Adrenal gland (tissue), 12 donors: ENCODE data around the gene DDX46. TPM values are rescaled to one million over a fixed set of nuclear protein-coding genes. Genes with fewer than 3 reads are reported as not detected.
A peak's percentile ranks its signal among the peaks of the same experiment; 100 is the strongest.
"Not testable (repeated sequence)": the region's sequence is repeated elsewhere in the genome, so short reads cannot be mapped to it uniquely, and the experiment has no call there.

Source experiments
- DNase-seq, 7 donors: peaks; one replicate each; pipeline ENCODE4 v3.0.0-alpha.2; 2019 to 2020
- H3K27ac ChIP-seq, 5 donors: fragments of 200-600 bp; sonication (generic) in 4 of 5; 1 replicate in 3 of 5; 2 replicates in 2 of 5; pipeline versions ENCODE4 v1.5.1 to v1.8.0; 2016 to 2020; ENCODE audit warnings: mild to moderate bottlenecking in 1 of 5
- H3K27me3 ChIP-seq: fragments of 200-600 bp; 2 replicates; pipeline ENCODE4 v1.8.0; 2021
- H3K36me3 ChIP-seq, 2 donors: fragments of 200-600 bp; replicated peaks in 1 of 2; 1 replicate in 1 of 2; 2 replicates in 1 of 2; pipeline versions ENCODE4 v1.5.1 to v1.8.0; 2018 to 2022
- H3K4me1 ChIP-seq, 2 donors: fragments of 200-600 bp; replicated peaks in 1 of 2; 1 replicate in 1 of 2; 2 replicates in 1 of 2; pipeline versions ENCODE4 v1.5.1 to v1.8.0; 2018 to 2021
- H3K4me3 ChIP-seq, 4 donors: fragments of 200-600 bp; sonication (generic) in 3 of 4; one replicate each; pipeline ENCODE4 v1.5.1; 2016 to 2018
- H3K9me3 ChIP-seq, 3 donors: fragments of 200-600 bp; sonication (generic) in 1 of 3; replicated peaks in 1 of 3; 1 replicate in 2 of 3; 2 replicates in 1 of 3; pipeline versions ENCODE4 v1.5.1 to v1.8.0; 2016 to 2021
- CTCF ChIP-seq, 6 experiments: fragments of 450-650 bp in 4 of 6; fragments of 200-600 bp in 2 of 6; sonication (generic) in 1 of 6; IDR thresholded peaks; 1 replicate in 5 of 6; 2 replicates in 1 of 6; pipeline versions ENCODE4 v1.5.1 to v1.8.0; 2016 to 2021; ENCODE audit warnings: antibody characterized with exemption in 6 of 6, mild to moderate bottlenecking in 2 of 6, moderate library complexity in 1 of 6
- POLR2A ChIP-seq, 2 donors: fragments of 450-650 bp; IDR thresholded peaks; one replicate each; pipeline ENCODE4 v1.6.1; 2017; ENCODE audit warnings: antibody characterized with exemption in 2 of 2, mild to moderate bottlenecking in 2 of 2, moderate library complexity in 1 of 2
- WGBS, 4 donors: extraction: QIAGEN DNeasy Blood & Tissue Kit in 2 of 4; methylation state at CpG; one replicate each; pipeline versions ENCODE4 v1.1.5 to v1.1.7; 2013 to 2017; 5-methylcytosine and 5-hydroxymethylcytosine counted together
- intact Hi-C, 2 donors: fragments of 100-400 bp; cut with DNase I; formaldehyde crosslinking; loops; one replicate each; pipeline versions ENCODE4 v1.14.1 to v1.15.0; 2022 to 2023
- polyA plus RNA-seq, 3 donors: library from polyadenylated mRNA; stranded (reverse); fragments of 200-250 nt in 2 of 3; fragments of 350-450 nt in 1 of 3; fragmentation: Illumina TruSeq in 1 of 3; extraction: RNeasy Lipid Tissue Mini Kit (QIAGEN cat#74804) in 1 of 3; gene quantifications; one replicate each; pipeline ENCODE4 v1.2.3, GENCODE V29; 2013 to 2014
- total RNA-seq, 9 donors: library from RNA; depleted of rRNA in 4 of 9; stranded (reverse); fragments of >200 nt in 4 of 9; fragments of 120-200 nt in 1 of 9; fragmentation: NEBNext Ultra II Directional in 1 of 9; extraction: Animal tissue kit (Norgen Biotek cat#: 25700) in 1 of 9; gene quantifications; one replicate each; pipeline versions ENCODE4 v1.1.0 to v1.2.4, GENCODE V29; 2013 to 2023
- donor health status: healthy with polysubstance abuse.
- donor health status: Bipolar disorder and iron deficiency.
- donor health status: DM: yes; HTN: yes; CAD: no.
- donor health status: DM: no; HTN: no; CAD: no.
- donor health status: DM: no; HTN: no; CAD: no.
- donor health status: DM: yes; HTN: yes; CAD: no.

The DDX46 gene
- total and polyA plus RNA-seq, 12 donors = 13.3 to 48.0 (median 35.1) TPM

DNA sequence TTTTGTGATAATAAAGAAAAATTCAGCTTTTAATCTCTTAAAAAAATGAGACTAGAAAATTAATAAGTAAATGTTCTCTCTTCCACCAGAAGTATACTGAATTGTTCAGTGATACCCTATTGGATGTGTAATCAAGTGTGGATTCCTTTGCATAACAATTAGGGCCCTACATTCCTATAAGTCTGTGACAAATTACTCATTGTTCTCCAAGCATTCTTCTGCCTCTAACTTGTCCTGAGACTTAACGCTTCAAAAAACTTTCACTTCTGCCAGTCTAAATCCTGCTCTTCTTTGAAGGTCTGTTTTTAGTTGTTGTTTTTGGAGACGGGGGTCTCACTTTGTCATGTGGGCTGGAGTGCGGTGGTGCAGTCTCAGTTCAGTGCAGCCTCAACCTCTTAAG is 9.2 kb upstream of the DDX46 start:
- H3K4me3 ChIP-seq = no peak overlapping the region
- peaks cover 0 to 18% of the 10 kb centered on the region in 2 donors for H3K36me3 ChIP-seq

GRCh38 chr5:134758176-134758503 is 439 bp upstream of the DDX46 start:
- Histone ChIP-seq H3K9me3 (no peaks in the 10 kb centered on the region), H3K27ac (peak overlapping the region in 3 of 5 donors; percentile 61 to 89 (median 62)), H3K36me3 (no peaks in the 10 kb centered on the region), H3K27me3 (no peaks in the 10 kb centered on the region), H3K4me1 (peaks cover 0 to 20% of the 10 kb centered on the region in 2 donors), H3K4me3 (peak overlapping the region in 2 of 4 donors; percentile 69 to 80)
- intact Hi-C loops = no loop called here
- WGBS, 4 donors = 18 to 26% (median 21%) methylated on average over 9 of the region's 9 CpGs
- no peak for TF ChIP-seq POLR2A (IDR thresholded peaks at IDR 0.05)
- no peak for TF ChIP-seq CTCF (IDR thresholded peaks at IDR 0.05)
- DNase-seq = no peak

More for the DNA sequence above, 9.2 kb upstream of the DDX46 start:
- H3K9me3 ChIP-seq = no peaks in the 10 kb centered on the region
- 86 to 95% (median 90%) methylated on average over 3 of the region's 3 CpGs for WGBS, 4 donors
- TF ChIP-seq CTCF (IDR thresholded peaks at IDR 0.05) = no peak
- TF ChIP-seq POLR2A (IDR thresholded peaks at IDR 0.05) = no peak
- H3K27ac ChIP-seq = no peak overlapping the region
- no peaks in the 10 kb centered on the region for H3K4me1 ChIP-seq
- H3K27me3 ChIP-seq = no peaks in the 10 kb centered on the region
- DNase-seq = no peak
- intact Hi-C loops = loop anchor here in 1 of 2 donors (10.0 kb wide), 1 partner anchor 155 kb away; the partner anchor contains the start of gene PCBD2

DNA sequence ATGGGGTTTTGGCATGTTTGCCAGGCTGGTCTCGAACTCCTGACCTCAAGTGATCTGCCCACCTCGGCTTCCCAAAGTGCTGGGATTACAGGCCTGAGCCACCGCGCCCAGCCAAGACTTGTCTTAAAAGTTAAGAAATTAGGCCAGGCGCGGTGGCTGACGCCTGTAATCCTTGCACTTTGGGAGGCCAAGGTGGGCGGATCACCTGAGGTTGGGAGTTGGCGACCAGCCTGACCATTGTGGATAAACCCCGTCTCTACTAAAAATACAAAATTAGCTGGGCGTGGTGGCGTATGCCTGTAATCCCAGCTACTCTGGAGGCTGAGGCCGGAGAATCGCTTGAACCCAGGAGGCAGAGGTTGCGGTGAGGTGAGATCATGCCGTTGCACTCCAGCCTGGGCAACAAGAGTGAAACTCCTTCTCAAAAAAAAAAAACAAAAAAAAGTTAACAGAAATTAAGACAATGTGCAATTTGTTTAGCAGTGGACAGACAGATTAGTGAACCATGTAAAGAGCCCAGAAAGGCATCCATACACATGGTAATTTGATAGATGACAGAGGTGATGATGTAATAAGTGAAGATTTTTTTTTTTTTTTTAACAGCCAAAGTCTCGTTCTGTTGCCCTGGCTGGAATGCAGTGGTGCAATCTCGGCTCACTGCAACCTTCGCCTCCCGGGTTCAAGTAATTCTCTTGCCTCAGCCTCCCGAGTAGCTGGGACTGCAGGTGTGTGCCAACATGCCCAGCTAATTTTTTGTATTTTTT is 9.1 kb downstream of the DDX46 start:
- H3K36me3 ChIP-seq = peaks cover 0 to 73% of the 10 kb centered on the region in 2 donors
- intact Hi-C loops, H3K4me3 ChIP-seq, DNase-seq, H3K4me1 ChIP-seq, H3K9me3 ChIP-seq, H3K27ac ChIP-seq, H3K27me3 ChIP-seq: not testable (repeated sequence)
- 91 to 95% (median 94%) methylated on average over 18 to 21 of the region's 21 CpGs for WGBS, 4 donors

GRCh38 chr5:134769206-134769605 is 10.6 kb downstream of the DDX46 start:
- DNase-seq = peak in 6 of 7 donors; percentile 32 to 70 (median 41)
- no peak for TF ChIP-seq POLR2A (IDR thresholded peaks at IDR 0.05)
- no peak for TF ChIP-seq CTCF (IDR thresholded peaks at IDR 0.05)
- no peaks in the 10 kb centered on the region for H3K9me3 ChIP-seq
- intact Hi-C loops = no loop called here
- no peaks in the 10 kb centered on the region for H3K4me1 ChIP-seq
- H3K4me3 ChIP-seq = no peak overlapping the region
- WGBS, 4 donors = 47 to 50% (median 48%) methylated on average over 4 of the region's 4 CpGs
- H3K27ac ChIP-seq = peak overlapping the region in 1 of 5 donors; percentile 5
- no peaks in the 10 kb centered on the region for H3K27me3 ChIP-seq
- peaks cover 0 to 74% of the 10 kb centered on the region in 2 donors for H3K36me3 ChIP-seq
